K562 (cell line): Measurements from ENCODE around the gene MBL2.

Experiments used
- ARID3A ChIP-seq: IDR thresholded peaks from 2 replicates; pipeline ENCODE4 v1.6.1; 2012; ENCODE audit warnings: low read depth, low read length, improper control_type of control experiment, borderline replicate concordance
- ATF3 ChIP-seq, 2 experiments: fragments of 450-650 bp in 1 of 2; sonication (generic) in 1 of 2; formaldehyde crosslinking in 1 of 2; IDR thresholded peaks in 1 of 2; conservative IDR thresholded peaks in 1 of 2; 2 replicates each; pipeline versions ENCODE4 v1.6.1 to v1.8.1; 2016 to 2023; ENCODE audit warnings: mild to moderate bottlenecking in 2 of 2, moderate library complexity in 2 of 2, inconsistent platforms in 1 of 2, missing genetic modification reagents in 1 of 2
- BRD9 ChIP-seq: fragments of 450-650 bp; IDR thresholded peaks from 2 replicates; pipeline ENCODE4 v1.6.1; 2018; ENCODE audit warnings: low read depth; ENCODE audit not compliant: partially characterized antibody
- CEBPB ChIP-seq: fragments of 450-650 bp; IDR thresholded peaks from 2 replicates; pipeline ENCODE4 v1.6.1; 2016; ENCODE audit warnings: missing genetic modification characterization, missing compliant biosample characterization
- HNRNPH1 ChIP-seq: fragments of 200-400 bp; formaldehyde crosslinking; optimal IDR thresholded peaks from 2 replicates; pipeline ENCODE3; 2017; ENCODE audit warnings: low read depth, mild to moderate bottlenecking, low read length, moderate library complexity
- IRF2 ChIP-seq: sonication (generic); formaldehyde crosslinking; IDR thresholded peaks from 2 replicates; pipeline ENCODE4 v1.8.1; 2022; ENCODE audit warnings: mild to moderate bottlenecking, missing genetic modification reagents
- JUNB ChIP-seq: fragments of 450-650 bp; formaldehyde crosslinking; conservative IDR thresholded peaks from 2 replicates; pipeline ENCODE4 v1.4.0; 2020; ENCODE audit warnings: mild to moderate bottlenecking
- NFIC ChIP-seq: fragments of 450-650 bp; IDR thresholded peaks from 2 replicates; pipeline ENCODE4 v1.6.1; 2017; ENCODE audit warnings: mild to moderate bottlenecking, inconsistent platforms
- POLR2A ChIP-seq: fragments of 450-650 bp; conservative IDR thresholded peaks from 2 replicates; pipeline ENCODE4 v1.6.1; 2016
- TFAM ChIP-seq: fragments of 250-450 bp; sonication (Bioruptor Pico); conservative IDR thresholded peaks from 2 replicates; pipeline ENCODE4 v1.5.0; 2021; ENCODE audit warnings: mild to moderate bottlenecking, moderate library complexity
- ZNF140 ChIP-seq: fragments of 250-450 bp; sonication (Bioruptor Pico); IDR thresholded peaks from 2 replicates; pipeline ENCODE4 v1.8.0; 2021; ENCODE audit warnings: moderate library complexity, mild to moderate bottlenecking, inconsistent platforms
- ZNF785 ChIP-seq: fragments of 250-450 bp; sonication (Bioruptor Pico); IDR thresholded peaks from 2 replicates; pipeline ENCODE4 v1.4.0; 2020; ENCODE audit warnings: mild to moderate bottlenecking

- no peak for TF ChIP-seq POLR2A
- no peak for TF ChIP-seq BRD9
- TF ChIP-seq HNRNPH1, result no peak
- no peak for TF ChIP-seq TFAM
- no peak for TF ChIP-seq ARID3A
- no peak for TF ChIP-seq IRF2 (CRISPR knock-in tag)
- TF ChIP-seq NFIC, result no peak
- no peak for TF ChIP-seq ZNF140 (CRISPR knock-in tag)
- TF ChIP-seq CEBPB (tag), result no peak
- no peak for TF ChIP-seq JUNB (CRISPR knock-in tag)
- no peak for TF ChIP-seq ATF3 (IDR thresholded peaks at IDR 0.05)
- no peak for TF ChIP-seq ATF3 (CRISPR knock-in tag; conservative IDR thresholded peaks at IDR 0.05)
- no peak for TF ChIP-seq ZNF785 (CRISPR knock-in tag)
These were observed 29.4 kb upstream of the MBL2 start for GRCh38 chr10:52801947-52802346.
